Caco-2 (cell line): ENCODE data around the gene RASGEF1C. TPM values are rescaled to one million over a fixed set of nuclear protein-coding genes. Genes with fewer than 3 reads are reported as not detected.

ENCODE experiments used
- BruUV-seq: library from RNA; stranded (reverse); fragments of 400-500 nt; replicated peaks from 2 replicates; lab custom pipeline; 2021; lab: Mats Ljungman, UMichigan
- CTCF ChIA-PET: fragments of 300-600 bp; sonication (Branson Sonifier 250); formaldehyde crosslinking; loops from one replicate; lab custom pipeline; 2022; ENCODE audit warnings: antibody characterized with exemption; lab: Charles Lee
- POLR2A ChIA-PET: fragments of 300-600 bp; sonication (Branson Sonifier 250); formaldehyde crosslinking; loops from one replicate; lab custom pipeline; 2022; ENCODE audit warnings: antibody characterized with exemption; lab: Charles Lee
- DNase-seq, 2 experiments: peaks; one replicate each; pipeline versions ENCODE4 v3.0.0 to v3.0.0-alpha.2; 2020 to 2022
- H3K27me3 ChIP-seq: replicated peaks from 2 replicates; pipeline ENCODE4 v1.6.0; 2011; ENCODE audit warnings: low read length; ENCODE audit not compliant: control insufficient read depth, insufficient read depth
- H3K36me3 ChIP-seq: 2 replicates; pipeline ENCODE4 v1.5.1; 2011; ENCODE audit warnings: low read length; ENCODE audit not compliant: control insufficient read depth, insufficient read depth
- H3K4me1 ChIP-seq: fragments of 250-450 bp; sonication (Bioruptor Pico); 2 replicates; pipeline ENCODE4 v1.5.1; 2020; ENCODE audit warnings: mild to moderate bottlenecking
- H3K4me3 ChIP-seq: 2 replicates; pipeline ENCODE4 v1.5.1; 2011; ENCODE audit warnings: low read depth, mild to moderate bottlenecking, control low read depth, low read length
- H3K9me3 ChIP-seq: fragments of 250-450 bp; sonication (Bioruptor Pico); 2 replicates; pipeline ENCODE4 v1.5.1; 2020; ENCODE audit warnings: mild to moderate bottlenecking, moderate library complexity
- H3K27ac Mint-ChIP-seq: one replicate; pipeline ENCODE4 v1.8.0; 2022; ENCODE audit warnings: mixed read lengths; ENCODE audit not compliant: unreplicated experiment
- H3K27me3 Mint-ChIP-seq: one replicate; pipeline ENCODE4 v1.8.0; 2022; ENCODE audit warnings: mixed read lengths; ENCODE audit not compliant: insufficient read depth, unreplicated experiment
- H3K36me3 Mint-ChIP-seq: one replicate; pipeline ENCODE4 v1.8.0; 2022; ENCODE audit warnings: mild to moderate bottlenecking, mixed read lengths; ENCODE audit not compliant: insufficient read depth, unreplicated experiment
- H3K4me1 Mint-ChIP-seq: one replicate; pipeline ENCODE4 v1.8.0; 2022; ENCODE audit warnings: low read depth, mixed read lengths; ENCODE audit not compliant: unreplicated experiment
- H3K4me3 Mint-ChIP-seq: one replicate; pipeline ENCODE4 v1.8.0; 2022; ENCODE audit warnings: mild to moderate bottlenecking, moderate library complexity, mixed read lengths; ENCODE audit not compliant: unreplicated experiment
- H3K9me3 Mint-ChIP-seq: one replicate; pipeline ENCODE4 v1.8.0; 2022; ENCODE audit warnings: mixed read lengths; ENCODE audit not compliant: unreplicated experiment
- CTCF ChIP-seq, 2 experiments: fragments of 200-600 bp in 1 of 2; IDR thresholded peaks; 1 replicate in 1 of 2; 2 replicates in 1 of 2; pipeline versions ENCODE4 v1.5.1 to v1.8.0; 2011 to 2022; ENCODE audit warnings: antibody characterized with exemption in 1 of 2, control low read depth in 1 of 2, inconsistent platforms in 1 of 2, low read depth in 1 of 2, low read length in 1 of 2, mild to moderate bottlenecking in 1 of 2, moderate library complexity in 1 of 2; ENCODE audit not compliant: insufficient read depth in 1 of 2, severe bottlenecking in 1 of 2, unreplicated experiment in 1 of 2
- intact Hi-C: fragments of 100-400 bp; cut with micrococcal nuclease; formaldehyde crosslinking; loops from one replicate; pipeline ENCODE4 v1.10.0; 2022; ENCODE audit not compliant: unreplicated experiment
- total RNA-seq: library from RNA; stranded (reverse); gene quantifications from 2 replicates; pipeline ENCODE4 v1.2.3, GENCODE V29; 2022

RASGEF1C gene
- total RNA-seq, 1 experiment from 2014 or later = not detected

GRCh38 chr5:180081481-180081880 lies 127.5 kb downstream of the RASGEF1C start:
- Histone ChIP-seq H3K27me3 (no peaks in the 10 kb centered on the region), H3K9me3 (peaks cover 7% of the 10 kb centered on the region; the same call in 1 of the 2 replicates), H3K36me3 (no peaks in the 10 kb centered on the region), H3K4me3 (no peak overlapping the region), H3K4me1 (peaks cover 10% of the 10 kb centered on the region)
- CTCF ChIA-PET = no interaction called here
- POLR2A ChIA-PET = no interaction called here
- no TSS peak for BruUV-seq
- intact Hi-C loops = no loop called here
- Mint-ChIP-seq H3K36me3 (no peaks in the 10 kb centered on the region), H3K4me3 (no peak overlapping the region), H3K27me3 (no peaks in the 10 kb centered on the region), H3K9me3 (no peaks in the 10 kb centered on the region), H3K4me1 (no peaks in the 10 kb centered on the region), H3K27ac (no peak overlapping the region)
- no peak for TF ChIP-seq CTCF (IDR thresholded peaks at IDR 0.05; ENCODE audit: insufficient read depth in 1 of 2, low read depth in 1 of 2, low read length in 1 of 2, severe bottlenecking in 1 of 2, unreplicated experiment in 1 of 2)
- peak in 1 of 2 experiments; percentile 31 for DNase-seq

- intact Hi-C loops = no loop called here
- POLR2A ChIA-PET = no interaction called here
- Histone ChIP-seq H3K9me3 (peaks cover 7% of the 10 kb centered on the region; the same call in 1 of the 2 replicates), H3K4me1 (peaks cover 10% of the 10 kb centered on the region), H3K36me3 (no peaks in the 10 kb centered on the region), H3K4me3 (no peak overlapping the region), H3K27me3 (no peaks in the 10 kb centered on the region)
- Mint-ChIP-seq H3K4me3 (no peak overlapping the region), H3K27ac (no peak overlapping the region), H3K9me3 (no peaks in the 10 kb centered on the region), H3K4me1 (no peaks in the 10 kb centered on the region), H3K36me3 (peaks cover 2% of the 10 kb centered on the region), H3K27me3 (peaks cover 2% of the 10 kb centered on the region)
- DNase-seq = no peak
- CTCF ChIA-PET = no interaction called here
- no TSS peak for BruUV-seq
- TF ChIP-seq CTCF (IDR thresholded peaks at IDR 0.05; ENCODE audit: insufficient read depth in 1 of 2, low read depth in 1 of 2, low read length in 1 of 2, severe bottlenecking in 1 of 2, unreplicated experiment in 1 of 2) = no peak
Observed at GRCh38 chr5:180080486-180081280, 128.3 kb downstream of the RASGEF1C start.

- Histone ChIP-seq H3K27me3 (no peaks in the 10 kb centered on the region), H3K9me3 (peaks cover 7% of the 10 kb centered on the region; the same call in 1 of the 2 replicates), H3K4me1 (peaks cover 5% of the 10 kb centered on the region), H3K36me3 (no peaks in the 10 kb centered on the region), H3K4me3 (no peak overlapping the region)
- H3K27ac Mint-ChIP-seq = no peak overlapping the region
- peaks cover 4% of the 10 kb centered on the region for H3K27me3 Mint-ChIP-seq
- POLR2A ChIA-PET = no interaction called here
- no peak overlapping the region for H3K4me3 Mint-ChIP-seq
- no peak for DNase-seq
- H3K36me3 Mint-ChIP-seq = peaks cover 6% of the 10 kb centered on the region
- intact Hi-C loops = no loop called here
- CTCF ChIA-PET = interaction anchor here (1.4 kb wide), 1 partner anchor 8 kb away, joined by 4 read pairs; no protein-coding TSS in a partner anchor
- no peaks in the 10 kb centered on the region for H3K9me3 Mint-ChIP-seq
- H3K4me1 Mint-ChIP-seq = no peaks in the 10 kb centered on the region
- TF ChIP-seq CTCF (IDR thresholded peaks at IDR 0.05; ENCODE audit: insufficient read depth in 1 of 2, low read depth in 1 of 2, low read length in 1 of 2, severe bottlenecking in 1 of 2, unreplicated experiment in 1 of 2) = no peak
- BruUV-seq = no TSS peak
Observed at GRCh38 chr5:180079702-180080466, 129.1 kb downstream of the RASGEF1C start.
